SK-N-MC (cell line): Measurements from ENCODE around the gene SLC5A4.

ENCODE experiments used
- DNase-seq: peaks from one replicate; pipeline ENCODE4 v3.0.0-alpha.2; 2011; ENCODE audit warnings: low read depth, low spot score
- H3K27ac ChIP-seq: fragments of 200-600 bp; sonication (generic); 2 replicates; pipeline ENCODE4 v1.5.1; 2016; ENCODE audit warnings: mixed run types
- H3K36me3 ChIP-seq: fragments of 200-600 bp; sonication (generic); 2 replicates; pipeline ENCODE4 v1.6.1; 2017; ENCODE audit warnings: antibody characterized with exemption, low read length, mixed read lengths; ENCODE audit not compliant: insufficient read depth
- H3K4me3 ChIP-seq: fragments of 200-600 bp; sonication (generic); 2 replicates; pipeline ENCODE4 v1.5.1; 2016
- H3K9ac ChIP-seq: fragments of 200-600 bp; sonication (generic); 2 replicates; pipeline ENCODE4 v1.8.0; 2017; ENCODE audit warnings: mixed run types, mixed read lengths; ENCODE audit not compliant: insufficient read length
- H3K9me3 ChIP-seq: fragments of 200-600 bp; sonication (generic); 2 replicates; pipeline ENCODE4 v1.6.1; 2017; ENCODE audit warnings: low read depth, mild to moderate bottlenecking, antibody characterized with exemption, low read length, moderate library complexity, mixed read lengths
- EZH2 ChIP-seq: fragments of 200-600 bp; sonication (generic); IDR thresholded peaks from one replicate; pipeline ENCODE4 v1.6.1; 2017; ENCODE audit warnings: antibody characterized with exemption
- FOXP2 ChIP-seq: optimal IDR thresholded peaks from 2 replicates; pipeline ENCODE3; 2011; ENCODE audit warnings: mild to moderate bottlenecking, moderate library complexity; ENCODE audit not compliant: insufficient read depth; ENCODE audit errors: extremely low read length, control extremely low read depth
- POLR2AphosphoS5 ChIP-seq: IDR thresholded peaks from 2 replicates; pipeline ENCODE4 v1.6.1; 2012; ENCODE audit warnings: mild to moderate bottlenecking, low read depth, low read length, borderline replicate concordance

SLC5A4 gene

DNA sequence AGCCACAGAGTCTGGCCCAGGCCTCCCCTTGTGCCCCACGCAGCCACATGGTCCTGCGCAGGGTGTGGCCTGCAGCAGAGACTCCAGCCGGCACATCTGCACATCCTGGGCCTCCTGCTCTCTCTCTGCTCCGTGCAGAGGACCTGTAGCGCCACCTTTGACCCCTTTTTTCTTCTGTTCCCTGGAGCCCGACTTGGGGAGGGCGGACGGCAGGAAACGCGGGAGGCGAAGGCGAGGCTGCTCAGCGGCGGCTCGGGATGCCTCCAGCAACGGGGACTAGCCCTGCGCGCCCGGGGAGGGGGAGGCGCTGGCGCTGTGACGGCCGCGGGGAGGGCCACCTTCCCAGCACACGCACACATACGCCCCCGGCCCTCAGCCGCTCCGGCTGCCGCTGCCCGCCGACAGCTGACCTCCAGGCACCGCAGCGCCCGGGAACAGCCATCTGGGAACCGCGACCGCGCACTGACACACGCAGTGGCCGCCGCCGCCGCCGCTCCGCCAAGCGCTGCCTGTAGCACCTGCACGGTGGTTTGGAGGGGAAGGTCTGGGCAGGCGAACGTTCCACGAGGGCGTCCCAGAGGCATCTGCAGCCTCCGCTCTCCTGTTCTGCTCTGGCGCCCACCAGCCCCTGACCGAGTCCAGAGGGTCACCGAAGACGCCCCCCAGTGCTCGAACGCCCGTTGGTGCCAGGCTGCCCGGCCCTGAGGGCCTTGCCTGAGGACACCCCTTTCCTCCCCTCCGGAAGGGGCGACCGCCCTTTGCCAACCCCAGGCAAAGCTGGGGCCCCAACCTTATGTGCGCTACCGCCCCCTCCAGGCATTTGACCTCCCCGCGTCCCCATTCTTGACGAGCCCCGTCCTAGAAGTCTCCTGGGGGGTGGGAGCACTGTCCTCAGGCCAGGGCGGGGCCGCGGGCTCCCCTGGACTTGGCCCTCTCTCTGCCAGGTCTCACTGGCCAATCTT lies 79.2 kb downstream of the SLC5A4 start:
- Histone ChIP-seq H3K9ac (no peak overlapping the region), H3K4me3 (no peak overlapping the region), H3K9me3 (no peaks in the 10 kb centered on the region), H3K36me3 (no peaks in the 10 kb centered on the region), H3K27ac (no peak overlapping the region)
- TF ChIP-seq POLR2AphosphoS5 (no peak), FOXP2 (no peak), EZH2 (no peak)
- DNase-seq: no peak

DNA sequence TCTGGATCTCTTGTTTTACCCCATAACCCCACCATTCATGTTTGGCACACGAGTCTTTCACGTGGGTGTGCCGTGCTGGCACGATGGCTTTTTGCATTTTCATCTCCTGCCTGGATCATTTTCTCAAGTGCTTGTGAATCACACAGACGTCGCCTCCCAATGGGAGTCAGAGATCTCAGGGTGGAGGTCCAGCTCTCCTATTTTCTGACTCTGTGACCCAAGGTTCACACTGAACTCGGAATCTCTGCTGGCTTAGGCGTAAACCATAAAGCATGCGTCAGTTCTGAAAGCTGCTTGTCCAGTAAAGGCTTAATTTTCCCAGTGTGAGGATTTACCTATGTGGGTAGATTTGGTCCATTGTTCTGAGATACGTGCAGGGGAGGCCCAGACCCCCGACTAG lies 80.0 kb downstream of the SLC5A4 start:
- H3K9me3 ChIP-seq: no peaks in the 10 kb centered on the region
- no peak overlapping the region for H3K9ac ChIP-seq
- DNase-seq: no peak
- H3K27ac ChIP-seq: no peak overlapping the region
- no peaks in the 10 kb centered on the region for H3K36me3 ChIP-seq
- no peak for TF ChIP-seq POLR2AphosphoS5
- TF ChIP-seq FOXP2: no peak
- no peak for TF ChIP-seq EZH2
- no peak overlapping the region for H3K4me3 ChIP-seq
